ENCODE measurements around the gene DEPP1. TPM values are rescaled to one million over a fixed set of nuclear protein-coding genes. Genes with fewer than 3 reads are reported as not detected.

The DEPP1 gene
- total RNA-seq, 1 donor from 2014 or later = 16.6 TPM

GRCh38 chr10:44930904-44931620 is 47.5 kb downstream of the DEPP1 start:
- Mint-ChIP-seq H3K36me3 (ENCODE audit: insufficient read depth) (no peaks in the 10 kb centered on the region), H3K4me1 (ENCODE audit: low read depth) (peaks cover 5% of the 10 kb centered on the region), H3K27ac (peak overlapping the region; percentile 5), H3K9me3 (ENCODE audit: low read depth) (no peaks in the 10 kb centered on the region), H3K4me3 (ENCODE audit: low read depth) (no peak overlapping the region), H3K27me3 (peaks cover 20% of the 10 kb centered on the region)
- no peak for TF ChIP-seq CTCF (IDR thresholded peaks at IDR 0.05; ENCODE audit: unreplicated experiment)
- no peak for DNase-seq (ENCODE audit: low spot score, unreplicated experiment)

- Mint-ChIP-seq H3K36me3 (ENCODE audit: insufficient read depth) (no peaks in the 10 kb centered on the region), H3K4me1 (ENCODE audit: low read depth) (no peaks in the 10 kb centered on the region), H3K27ac (no peak overlapping the region), H3K27me3 (peaks cover 20% of the 10 kb centered on the region), H3K9me3 (ENCODE audit: low read depth) (no peaks in the 10 kb centered on the region), H3K4me3 (ENCODE audit: low read depth) (no peak overlapping the region)
- TF ChIP-seq CTCF (IDR thresholded peaks at IDR 0.05; ENCODE audit: unreplicated experiment) = no peak
- DNase-seq (ENCODE audit: low spot score, unreplicated experiment) = no peak
These were observed 49.0 kb downstream of the DEPP1 start for GRCh38 chr10:44929356-44930255.

GRCh38 chr10:44928462-44928861 is 50.1 kb downstream of the DEPP1 start:
- no peaks in the 10 kb centered on the region for H3K36me3 Mint-ChIP-seq (ENCODE audit: insufficient read depth)
- H3K4me1 Mint-ChIP-seq (ENCODE audit: low read depth) = no peaks in the 10 kb centered on the region
- H3K9me3 Mint-ChIP-seq (ENCODE audit: low read depth) = no peaks in the 10 kb centered on the region
- H3K27ac Mint-ChIP-seq = no peak overlapping the region
- TF ChIP-seq CTCF (IDR thresholded peaks at IDR 0.05; ENCODE audit: unreplicated experiment) = no peak
- H3K27me3 Mint-ChIP-seq = peaks cover 20% of the 10 kb centered on the region
- DNase-seq (ENCODE audit: low spot score, unreplicated experiment) = no peak
- H3K4me3 Mint-ChIP-seq (ENCODE audit: low read depth) = no peak overlapping the region

GRCh38 chr10:44927352-44927751 is 51.3 kb downstream of the DEPP1 start:
- no peak overlapping the region for H3K4me3 Mint-ChIP-seq (ENCODE audit: low read depth)
- no peak for TF ChIP-seq CTCF (IDR thresholded peaks at IDR 0.05; ENCODE audit: unreplicated experiment)
- peaks cover 23% of the 10 kb centered on the region for H3K27me3 Mint-ChIP-seq
- H3K4me1 Mint-ChIP-seq (ENCODE audit: low read depth) = no peaks in the 10 kb centered on the region
- DNase-seq (ENCODE audit: low spot score, unreplicated experiment) = no peak
- H3K36me3 Mint-ChIP-seq (ENCODE audit: insufficient read depth) = no peaks in the 10 kb centered on the region
- H3K27ac Mint-ChIP-seq = no peak overlapping the region
- no peaks in the 10 kb centered on the region for H3K9me3 Mint-ChIP-seq (ENCODE audit: low read depth)

GRCh38 chr10:44926751-44927351 is 51.8 kb downstream of the DEPP1 start:
- H3K27me3 Mint-ChIP-seq = peaks cover 23% of the 10 kb centered on the region
- no peak overlapping the region for H3K4me3 Mint-ChIP-seq (ENCODE audit: low read depth)
- no peaks in the 10 kb centered on the region for H3K36me3 Mint-ChIP-seq (ENCODE audit: insufficient read depth)
- no peak for DNase-seq (ENCODE audit: low spot score, unreplicated experiment)
- no peaks in the 10 kb centered on the region for H3K4me1 Mint-ChIP-seq (ENCODE audit: low read depth)
- no peak overlapping the region for H3K27ac Mint-ChIP-seq
- H3K9me3 Mint-ChIP-seq (ENCODE audit: low read depth) = no peaks in the 10 kb centered on the region
- no peak for TF ChIP-seq CTCF (IDR thresholded peaks at IDR 0.05; ENCODE audit: unreplicated experiment)

Measured in progenitor cell of endocrine pancreas (in vitro differentiated cells).